H9 (cell line): Measurements from ENCODE around the gene ZSCAN22. TPM values are rescaled to one million over a fixed set of nuclear protein-coding genes. Genes with fewer than 3 reads are reported as not detected.
A peak's percentile ranks its signal among the peaks of the same experiment; 100 is the strongest.

Experiments
- DNase-seq: peaks from one replicate; pipeline ENCODE4 v3.0.0-alpha.2; 2017
- H2AFZ ChIP-seq: one replicate; pipeline ENCODE4 v1.6.1; 2013; ENCODE audit warnings: mild to moderate bottlenecking, low read length, control low read depth, moderate library complexity
- H2AK5ac ChIP-seq: 2 replicates; pipeline ENCODE4 v1.6.1; 2013; ENCODE audit warnings: low read length, control low read depth, mixed read lengths; ENCODE audit not compliant: insufficient read length
- H2BK120ac ChIP-seq: one replicate; pipeline ENCODE4 v1.6.1; 2013; ENCODE audit warnings: low read depth, mild to moderate bottlenecking, low read length, control low read depth, inconsistent platforms; ENCODE audit not compliant: poor library complexity, severe bottlenecking
- H2BK12ac ChIP-seq: 2 replicates; pipeline ENCODE4 v1.6.1; 2013; ENCODE audit warnings: low read length, control low read depth, mixed read lengths, low read depth; ENCODE audit not compliant: insufficient read length
- H2BK15ac ChIP-seq: 2 replicates; pipeline ENCODE4 v1.6.1; 2013; ENCODE audit warnings: low read depth, low read length, control low read depth
- H2BK20ac ChIP-seq: one replicate; pipeline ENCODE4 v1.6.1; 2013; ENCODE audit warnings: low read depth, mild to moderate bottlenecking, low read length, control low read depth, inconsistent platforms; ENCODE audit not compliant: poor library complexity, severe bottlenecking
- H2BK5ac ChIP-seq: 2 replicates; pipeline ENCODE4 v1.6.1; 2013; ENCODE audit warnings: low read length, control low read depth, mixed read lengths; ENCODE audit not compliant: insufficient read length
- H3K14ac ChIP-seq: 2 replicates; pipeline ENCODE4 v1.6.1; 2013; ENCODE audit warnings: low read length, control low read depth; ENCODE audit not compliant: insufficient read depth
- H3K18ac ChIP-seq: 2 replicates; pipeline ENCODE4 v1.6.1; 2013; ENCODE audit warnings: low read depth, mild to moderate bottlenecking, mixed read lengths, low read length, control low read depth; ENCODE audit not compliant: insufficient read length
- H3K23ac ChIP-seq: 2 replicates; pipeline ENCODE4 v1.6.1; 2013; ENCODE audit warnings: low read length, control low read depth, mixed read lengths, low read depth; ENCODE audit not compliant: insufficient read length
- H3K23me2 ChIP-seq: 2 replicates; pipeline ENCODE4 v1.6.1; 2013; ENCODE audit warnings: low read depth, mild to moderate bottlenecking, mixed read lengths, low read length, control low read depth; ENCODE audit not compliant: insufficient read length, poor library complexity, severe bottlenecking
- H3K27ac ChIP-seq: 2 replicates; pipeline ENCODE4 v1.5.1; 2013; ENCODE audit warnings: low read length, control low read depth, mixed read lengths, low read depth; ENCODE audit not compliant: insufficient read length
- H3K27me3 ChIP-seq: 2 replicates; pipeline ENCODE4 v1.6.1; 2013; ENCODE audit warnings: low read length, control low read depth, inconsistent platforms; ENCODE audit not compliant: insufficient read depth
- H3K4ac ChIP-seq: 2 replicates; pipeline ENCODE4 v1.6.1; 2013; ENCODE audit warnings: low read depth, mild to moderate bottlenecking, control low read depth, inconsistent platforms, low read length, moderate library complexity
- H3K4me1 ChIP-seq: 2 replicates; pipeline ENCODE4 v1.6.1; 2013; ENCODE audit warnings: low read length, control low read depth, inconsistent platforms; ENCODE audit not compliant: insufficient read depth
- H3K4me2 ChIP-seq: 2 replicates; pipeline ENCODE4 v1.6.1; 2013; ENCODE audit warnings: low read length, control low read depth, mixed read lengths; ENCODE audit not compliant: insufficient read length, insufficient read depth
- H3K56ac ChIP-seq: 2 replicates; pipeline ENCODE4 v1.6.1; 2013; ENCODE audit warnings: low read depth, mild to moderate bottlenecking, mixed read lengths, low read length, control low read depth; ENCODE audit not compliant: insufficient read length
- H3K79me1 ChIP-seq: 2 replicates; pipeline ENCODE4 v1.6.1; 2013; ENCODE audit warnings: low read depth, mild to moderate bottlenecking, moderate library complexity, low read length, control low read depth, inconsistent platforms; ENCODE audit not compliant: insufficient read depth, poor library complexity, severe bottlenecking
- H3K79me2 ChIP-seq: 2 replicates; pipeline ENCODE4 v1.6.1; 2013; ENCODE audit warnings: low read length, control low read depth, inconsistent platforms; ENCODE audit not compliant: insufficient read depth
- H3K9ac ChIP-seq: 2 replicates; pipeline ENCODE4 v1.6.1; 2013; ENCODE audit warnings: low read length, control low read depth, mixed read lengths; ENCODE audit not compliant: insufficient read length; ENCODE audit errors: extremely low read depth
- H3K9me3 ChIP-seq: one replicate; pipeline ENCODE4 v1.6.1; 2013; ENCODE audit warnings: low read depth, low read length, inconsistent platforms; ENCODE audit not compliant: control insufficient read depth
- H3T11ph ChIP-seq: one replicate; pipeline ENCODE4 v1.6.1; 2013; ENCODE audit warnings: mild to moderate bottlenecking, low read length, control low read depth, inconsistent platforms
- H4K20me1 ChIP-seq: one replicate; pipeline ENCODE4 v1.6.1; 2013; ENCODE audit not compliant: control insufficient read depth, insufficient read length, insufficient read depth
- H4K5ac ChIP-seq: 2 replicates; pipeline ENCODE4 v1.6.1; 2013; ENCODE audit warnings: low read depth, mild to moderate bottlenecking, mixed read lengths, low read length, control low read depth; ENCODE audit not compliant: insufficient read length
- H4K8ac ChIP-seq: replicated peaks from 2 replicates; pipeline ENCODE4 v1.6.1; 2013; ENCODE audit warnings: low read length, control low read depth, mixed read lengths, low read depth; ENCODE audit not compliant: insufficient read length
- H4K91ac ChIP-seq: 2 replicates; pipeline ENCODE4 v1.6.1; 2013; ENCODE audit warnings: low read depth, mild to moderate bottlenecking, moderate library complexity, mixed read lengths, low read length, control low read depth; ENCODE audit not compliant: insufficient read length
- H3K27ac Mint-ChIP-seq, 3 experiments: 2 replicates in 2 of 3; 3 replicates in 1 of 3; pipeline ENCODE4 v1.8.0; 2020 to 2021; ENCODE audit warnings: mixed read lengths in 3 of 3, mild to moderate bottlenecking in 1 of 3, moderate library complexity in 1 of 3
- H3K27me3 Mint-ChIP-seq: 2 replicates; pipeline ENCODE4 v1.8.0; 2021; ENCODE audit warnings: low read depth, mild to moderate bottlenecking, moderate library complexity, mixed read lengths
- H3K36me3 Mint-ChIP-seq, 3 experiments: 2 replicates in 2 of 3; 3 replicates in 1 of 3; pipeline ENCODE4 v1.8.0; 2020 to 2021; ENCODE audit warnings: low read depth in 3 of 3, mixed read lengths in 3 of 3; ENCODE audit not compliant: insufficient read depth in 1 of 3
- H3K4me1 Mint-ChIP-seq, 2 experiments: 2 replicates each; pipeline ENCODE4 v1.8.0; 2020; ENCODE audit warnings: mixed read lengths in 2 of 2
- H3K4me3 Mint-ChIP-seq, 2 experiments: 2 replicates in 1 of 2; 3 replicates in 1 of 2; pipeline ENCODE4 v1.8.0; 2020 to 2021; ENCODE audit warnings: mild to moderate bottlenecking in 2 of 2, mixed read lengths in 2 of 2, moderate library complexity in 1 of 2
- H3K9me3 Mint-ChIP-seq, 2 experiments: 2 replicates in 1 of 2; 3 replicates in 1 of 2; pipeline ENCODE4 v1.8.0; 2020; ENCODE audit warnings: mild to moderate bottlenecking in 2 of 2, mixed read lengths in 2 of 2, moderate library complexity in 1 of 2
- WGBS: extraction: QIAGEN DNeasy Blood & Tissue Kit; methylation state at CpG from one replicate; pipeline ENCODE4 v1.1.7; 2013; ENCODE audit warnings: missing lambda C conversion rate, low lambda C conversion rate, mixed read lengths; ENCODE audit not compliant: insufficient read length; ENCODE audit errors: extremely low coverage; 5-methylcytosine and 5-hydroxymethylcytosine counted together
- total RNA-seq: library from RNA; stranded (reverse); gene quantifications from 2 replicates; pipeline ENCODE4 v1.2.1, GENCODE V29; 2021
- TF ChIP-seq, protein P1 (sequence below): fragments of 200-600 bp; sonication (generic); conservative IDR thresholded peaks from 3 replicates; pipeline ENCODE4 v1.8.0; 2021; ENCODE audit warnings: antibody characterized with exemption, mild to moderate bottlenecking

The ZSCAN22 gene
- total RNA-seq, 1 experiment from 2014 or later = 4.8 TPM

DNA sequence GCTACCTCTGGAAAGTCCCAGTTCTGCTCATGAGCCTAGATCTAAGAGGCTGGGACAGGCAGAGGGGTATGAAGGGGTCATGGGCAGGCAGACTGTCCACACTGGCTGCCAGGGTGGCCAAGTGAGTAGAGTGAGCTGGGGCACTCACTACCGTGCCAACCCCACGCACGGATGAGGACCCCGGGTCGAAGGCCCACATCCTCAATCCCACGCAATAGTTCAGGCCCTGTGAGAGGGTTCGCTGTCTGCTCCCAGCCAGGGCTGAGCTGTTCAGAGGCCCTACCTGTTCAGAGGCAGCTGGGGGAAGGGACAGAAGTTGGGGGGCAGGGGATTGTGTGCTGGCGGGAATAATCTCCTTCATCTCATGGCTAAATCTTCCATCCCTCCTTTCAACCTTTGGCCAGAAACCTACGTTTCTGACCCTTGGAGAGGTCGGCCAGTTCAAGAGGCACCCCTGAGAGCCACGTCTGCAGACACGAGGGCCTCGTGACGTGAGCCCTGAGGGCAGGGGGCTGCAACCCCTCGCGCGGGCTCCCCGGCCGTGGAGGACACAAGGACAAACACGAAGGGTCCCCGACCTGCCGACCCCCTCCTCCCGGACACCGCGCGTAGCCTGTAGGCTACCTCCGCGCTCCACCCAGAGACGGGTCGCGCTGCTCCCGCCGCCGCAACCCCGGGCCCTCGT, 59.2 kb downstream of the ZSCAN22 start:
- Mint-ChIP-seq H3K4me1 (peaks cover 22 to 33% of the 10 kb centered on the region in 2 experiments), H3K27ac (peak overlapping the region; percentile 95 to 99 (median 98); a peak in 6 of 7 replicates), H3K9me3 (no peaks in the 10 kb centered on the region), H3K4me3 (peak overlapping the region; percentile 95 to 99), H3K27me3 (no peaks in the 10 kb centered on the region), H3K36me3 (peaks cover 30 to 33% (median 30%) of the 10 kb centered on the region in 3 experiments)
- no peak overlapping the region for H2BK15ac ChIP-seq
- no peak overlapping the region for H2BK120ac ChIP-seq
- H2AFZ ChIP-seq = no peak overlapping the region
- no CpG with 5 or more reads among the region's 36 CpGs for WGBS
- no peaks in the 10 kb centered on the region for H4K20me1 ChIP-seq
- peak overlapping the region; percentile 10 for H4K5ac ChIP-seq
- peak overlapping the region; percentile 1; the same call in 1 of the 2 replicates for H3K4ac ChIP-seq
- no peak overlapping the region for H2BK12ac ChIP-seq
- peaks cover 10% of the 10 kb centered on the region; the same call in 1 of the 2 replicates for H3K79me2 ChIP-seq
- no peak overlapping the region for H4K8ac ChIP-seq
- peak; percentile 31 for DNase-seq
- peaks cover 11% of the 10 kb centered on the region for H3K23me2 ChIP-seq
- H3K9me3 ChIP-seq = no peaks in the 10 kb centered on the region
- no peak overlapping the region for H3K56ac ChIP-seq
- H4K91ac ChIP-seq = no peak overlapping the region
- H3K9ac ChIP-seq = peak overlapping the region; percentile 82
- no peak overlapping the region for H2BK20ac ChIP-seq
- no peak overlapping the region for H2BK5ac ChIP-seq
- peaks cover 4% of the 10 kb centered on the region; the same call in 1 of the 2 replicates for H3K4me1 ChIP-seq
- peak overlapping the region; percentile 42 for H3K27ac ChIP-seq
- H3K23ac ChIP-seq = no peak overlapping the region
- no peak overlapping the region for H2AK5ac ChIP-seq
- no peaks in the 10 kb centered on the region for H3K79me1 ChIP-seq
- no peak overlapping the region for H3T11ph ChIP-seq
- TF ChIP-seq, protein P1, sequence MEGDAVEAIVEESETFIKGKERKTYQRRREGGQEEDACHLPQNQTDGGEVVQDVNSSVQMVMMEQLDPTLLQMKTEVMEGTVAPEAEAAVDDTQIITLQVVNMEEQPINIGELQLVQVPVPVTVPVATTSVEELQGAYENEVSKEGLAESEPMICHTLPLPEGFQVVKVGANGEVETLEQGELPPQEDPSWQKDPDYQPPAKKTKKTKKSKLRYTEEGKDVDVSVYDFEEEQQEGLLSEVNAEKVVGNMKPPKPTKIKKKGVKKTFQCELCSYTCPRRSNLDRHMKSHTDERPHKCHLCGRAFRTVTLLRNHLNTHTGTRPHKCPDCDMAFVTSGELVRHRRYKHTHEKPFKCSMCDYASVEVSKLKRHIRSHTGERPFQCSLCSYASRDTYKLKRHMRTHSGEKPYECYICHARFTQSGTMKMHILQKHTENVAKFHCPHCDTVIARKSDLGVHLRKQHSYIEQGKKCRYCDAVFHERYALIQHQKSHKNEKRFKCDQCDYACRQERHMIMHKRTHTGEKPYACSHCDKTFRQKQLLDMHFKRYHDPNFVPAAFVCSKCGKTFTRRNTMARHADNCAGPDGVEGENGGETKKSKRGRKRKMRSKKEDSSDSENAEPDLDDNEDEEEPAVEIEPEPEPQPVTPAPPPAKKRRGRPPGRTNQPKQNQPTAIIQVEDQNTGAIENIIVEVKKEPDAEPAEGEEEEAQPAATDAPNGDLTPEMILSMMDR = no peak
- H3K14ac ChIP-seq = peak overlapping the region; percentile 93
- H3K4me2 ChIP-seq = peak overlapping the region; percentile 94
- no peaks in the 10 kb centered on the region for H3K27me3 ChIP-seq
- H3K18ac ChIP-seq = peak overlapping the region; percentile 92
